Tongue (tissue), 2 donors: Measurements from ENCODE around the gene ATP8A2. TPM values are rescaled to one million over a fixed set of nuclear protein-coding genes. Genes with fewer than 3 reads are reported as not detected.
A peak's percentile ranks its signal among the peaks of the same experiment; 100 is the strongest.
"Not testable (repeated sequence)": the region's sequence is repeated elsewhere in the genome, so short reads cannot be mapped to it uniquely, and the experiment has no call there.

ENCODE experiments used
- DNase-seq: peaks from one replicate; pipeline ENCODE4 v3.0.0-alpha.2; 2015
- total RNA-seq: library from RNA; depleted of rRNA; stranded (reverse); fragments of >200 nt; gene quantifications from one replicate; pipeline ENCODE4 v1.2.3, GENCODE V29; 2014

Gene ATP8A2
- total RNA-seq, 1 donor from 2014 or later = 1.8 TPM

DNA sequence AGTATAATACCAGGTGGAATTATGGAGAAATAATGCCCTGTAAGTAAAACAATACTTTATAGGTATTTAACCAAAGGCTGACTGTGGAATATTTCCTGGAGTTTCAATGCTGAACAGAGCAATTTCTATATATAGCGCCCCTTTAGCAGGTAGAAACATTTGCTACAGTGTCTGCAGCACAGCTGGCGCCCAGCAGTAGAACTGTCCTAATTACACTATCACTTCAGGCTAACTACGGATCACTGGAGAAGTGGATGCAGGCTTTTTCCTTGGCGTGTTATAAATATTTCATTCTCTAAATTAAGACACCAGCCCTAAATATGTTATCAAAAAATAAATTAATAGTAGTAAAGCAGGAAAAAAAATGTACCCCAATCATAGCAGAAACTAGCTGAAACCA lies 677.0 kb downstream of the ATP8A2 start:
- DNase-seq = peak; percentile 53

DNA sequence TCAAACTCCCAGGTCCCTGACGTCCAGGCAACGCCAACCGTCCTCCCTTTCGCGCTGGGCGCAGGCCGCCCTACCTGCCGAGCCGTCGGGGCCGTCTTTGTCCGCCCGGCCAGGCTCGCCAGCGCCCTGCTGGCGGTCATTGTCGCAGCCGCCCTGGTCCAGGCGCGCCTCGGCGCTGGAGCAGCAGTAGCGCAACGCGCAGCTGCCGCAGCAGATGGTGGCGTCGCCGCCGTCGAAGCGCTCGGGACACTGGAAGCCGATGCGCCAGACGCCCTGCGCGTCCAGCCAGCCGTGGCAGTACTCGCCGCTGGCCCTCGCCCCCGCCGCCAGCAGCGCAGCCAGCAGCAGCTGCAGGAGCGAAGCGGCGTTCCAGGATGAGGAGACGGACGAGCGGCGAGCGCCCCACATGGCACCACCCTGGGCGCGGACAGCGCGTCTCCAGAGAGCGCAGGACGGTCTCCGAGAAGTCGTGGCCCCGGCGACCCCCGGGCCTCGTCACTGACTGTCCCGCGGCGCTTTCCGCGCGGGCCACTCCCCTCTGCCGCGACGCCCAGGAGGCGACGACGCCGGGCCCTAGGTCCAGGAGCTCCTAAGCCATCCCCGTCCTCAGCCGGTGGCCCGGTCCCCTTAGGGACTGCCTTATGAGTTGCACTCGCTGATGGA lies 678.9 kb downstream of the ATP8A2 start:
- peak; percentile 83 for DNase-seq

DNA sequence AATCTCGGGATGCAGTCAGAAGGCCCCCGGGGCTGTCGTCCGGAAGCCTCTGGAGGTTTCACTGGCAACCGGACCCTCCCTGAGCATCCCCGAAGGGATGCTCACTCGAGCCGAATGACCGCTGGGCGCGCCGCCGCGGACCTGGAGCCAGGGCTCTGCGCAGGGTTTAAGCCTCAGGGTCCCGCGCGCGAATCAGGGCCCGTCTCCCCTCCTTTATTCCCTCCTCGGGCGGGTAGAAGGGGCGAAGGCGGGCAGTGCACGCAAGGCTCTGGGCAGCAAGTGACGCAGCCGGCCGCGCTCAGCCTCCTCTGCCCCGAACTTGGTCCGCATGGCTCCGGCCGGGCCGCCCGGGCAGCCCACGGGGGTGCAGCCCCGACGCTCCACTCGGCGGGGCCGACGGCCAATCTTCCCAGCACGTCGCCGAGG lies 679.5 kb downstream of the ATP8A2 start:
- peak; percentile 48 for DNase-seq

DNA sequence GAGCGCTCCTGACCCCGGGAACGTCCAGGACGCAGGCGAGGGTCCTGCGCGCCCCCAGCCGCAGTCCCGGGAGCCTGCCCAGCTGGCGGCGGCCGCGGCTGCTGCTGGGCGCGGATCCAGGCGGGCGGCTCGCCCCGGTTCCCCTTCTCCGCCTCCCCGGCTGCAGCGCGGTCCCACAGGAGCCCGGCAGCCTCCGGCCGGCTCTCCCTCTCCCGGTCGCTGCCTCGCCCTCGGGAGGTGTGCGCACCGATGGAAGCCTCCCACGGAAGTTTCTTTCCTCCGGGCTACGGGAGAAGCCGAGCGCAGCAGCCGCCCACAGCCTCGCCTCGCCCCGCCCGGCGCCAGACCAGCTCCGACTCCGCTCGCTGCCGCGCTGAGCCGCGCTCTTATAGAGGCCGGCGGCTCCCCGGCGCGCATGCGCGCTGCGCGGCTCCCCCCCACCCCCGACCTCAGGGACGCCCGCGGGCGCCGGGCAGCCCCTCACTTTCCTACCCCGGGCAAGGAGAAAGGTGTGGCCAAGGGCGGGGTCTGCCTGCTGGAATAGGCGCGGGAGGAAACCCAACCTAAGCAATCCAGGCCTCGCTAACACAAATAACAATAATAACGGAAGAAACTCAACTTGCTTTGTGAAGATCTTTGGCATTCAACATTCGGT lies 680.0 kb downstream of the ATP8A2 start, which contains the start of gene SHISA2:
Gene SHISA2, minus strand, starts transcription at position 360 of the 655 bp plus-strand sequence. CDS start 1,041 bp downstream, outside the sequence.
- DNase-seq = peak; percentile 89

DNA sequence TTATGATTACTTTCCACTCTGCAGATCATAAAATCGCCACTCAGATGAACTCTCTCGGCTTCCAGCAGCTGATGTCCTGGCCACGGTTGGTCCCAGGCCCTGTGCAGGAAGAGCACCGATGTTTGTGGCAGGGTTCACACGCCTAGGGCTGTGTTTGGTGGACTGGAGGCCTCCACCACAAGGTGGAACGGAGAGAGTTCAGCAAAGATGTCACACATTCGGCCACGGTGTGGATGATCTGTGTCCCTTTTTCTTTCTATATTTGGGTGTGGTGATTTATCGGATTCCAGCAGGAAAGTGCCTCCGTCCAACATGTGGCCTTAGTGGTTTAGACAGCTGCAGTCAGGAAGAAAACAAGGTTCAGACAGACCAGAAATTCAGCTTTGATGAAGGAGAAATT lies 680.6 kb downstream of the ATP8A2 start:
- peak; percentile 64 for DNase-seq

DNA sequence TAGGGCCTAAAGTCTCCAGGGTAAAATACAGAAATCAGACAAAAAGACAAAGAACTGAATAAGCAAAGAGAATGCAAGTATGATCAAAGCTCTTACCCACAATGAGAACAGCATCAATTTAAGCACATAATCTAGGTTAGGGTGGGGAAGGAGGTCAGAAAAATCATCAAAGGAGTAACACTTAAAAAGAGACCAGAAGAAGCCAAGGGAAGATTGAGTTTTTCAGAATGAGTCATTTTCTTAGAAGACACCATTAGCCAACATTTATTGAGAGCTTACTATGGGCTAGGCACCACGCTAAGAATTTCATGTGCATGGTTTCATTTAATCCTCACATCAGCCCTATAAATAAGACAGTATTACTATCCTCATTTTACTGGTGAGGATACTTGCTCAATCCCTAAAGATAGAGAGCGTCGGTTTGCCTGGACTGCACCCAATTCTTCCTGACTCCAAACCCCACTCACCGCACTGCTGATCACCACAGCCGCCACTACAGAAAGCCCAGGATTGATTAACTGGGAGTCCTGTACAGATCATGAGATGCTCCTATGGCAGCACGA lies 681.7 kb downstream of the ATP8A2 start:
- no peak for DNase-seq

DNA sequence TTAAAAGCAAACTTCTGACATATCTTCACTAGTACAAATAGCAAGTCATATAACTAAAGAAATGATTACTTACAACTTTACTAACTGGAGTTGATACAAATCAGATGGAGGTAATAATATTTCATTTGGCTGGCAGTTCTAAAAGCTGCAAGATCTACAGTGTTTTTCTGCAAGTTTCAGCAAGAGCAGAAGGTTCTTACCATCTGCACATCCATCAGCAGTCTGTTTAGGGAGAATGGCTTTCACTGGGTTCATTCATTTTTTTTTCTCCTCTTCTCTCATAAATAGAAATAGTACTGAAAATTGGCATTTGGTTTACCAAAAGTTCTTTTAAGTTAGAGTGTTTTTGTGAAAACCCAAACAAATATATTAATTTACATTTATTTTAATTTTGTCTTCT lies 683.1 kb downstream of the ATP8A2 start:
- DNase-seq = no peak

DNA sequence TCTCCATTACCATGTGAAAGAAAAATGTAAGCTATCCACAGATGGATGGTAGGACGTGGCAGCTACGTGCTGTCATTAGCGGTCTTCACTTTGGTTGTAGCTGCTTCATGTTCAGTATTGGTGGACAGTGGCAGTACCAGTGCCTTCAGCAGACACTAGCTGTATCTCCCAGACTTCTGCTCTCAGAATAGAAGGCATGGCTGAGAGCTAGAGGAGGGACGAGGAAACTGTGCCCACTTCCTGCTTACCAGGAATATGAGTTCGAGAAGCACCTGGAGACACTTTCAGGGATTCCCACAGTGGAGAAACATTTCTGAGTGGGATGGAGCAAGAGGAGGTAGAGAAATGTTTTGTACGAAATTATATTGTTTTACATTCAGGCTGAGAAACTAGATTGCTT lies 686.9 kb downstream of the ATP8A2 start:
- DNase-seq = no peak

DNA sequence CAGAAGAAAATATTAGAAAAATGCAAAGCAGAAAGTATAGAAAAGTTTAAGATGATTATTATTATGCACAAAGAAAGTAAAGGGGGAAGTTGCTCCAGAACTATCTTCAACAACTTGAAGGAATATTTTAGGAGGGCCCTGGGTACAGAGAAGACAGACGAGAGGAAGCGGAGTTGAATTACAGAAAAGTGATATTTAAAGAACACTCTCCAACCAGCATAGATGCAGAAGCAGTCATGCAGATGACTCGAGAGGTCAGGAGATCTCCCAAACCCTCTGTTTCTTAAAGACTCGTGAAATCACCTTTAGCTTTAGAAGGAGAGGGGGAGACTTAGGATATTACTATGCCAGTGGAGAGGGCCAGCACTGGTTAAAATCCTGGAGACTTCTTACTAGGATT lies 688.6 kb downstream of the ATP8A2 start:
- peak; percentile 17 for DNase-seq

DNA sequence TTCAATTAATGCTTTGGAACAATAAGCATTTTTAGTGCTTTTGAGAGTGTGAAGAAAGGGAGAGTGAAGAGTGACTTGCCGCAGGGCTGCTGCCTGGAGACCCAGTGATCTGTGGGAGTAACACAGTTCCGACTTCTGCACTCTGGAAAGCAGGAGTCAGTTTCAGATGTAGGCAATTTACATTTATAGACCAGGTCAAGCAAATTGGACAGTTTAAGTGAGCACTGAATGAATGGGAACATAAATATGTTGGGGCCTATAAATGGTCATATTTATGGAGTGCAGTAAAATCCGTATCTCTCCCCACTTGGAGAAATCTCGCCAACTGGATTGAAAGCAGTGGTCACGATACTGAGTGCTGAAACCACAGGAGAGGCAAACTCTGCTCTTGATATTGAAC lies 689.5 kb downstream of the ATP8A2 start:
- DNase-seq = no peak

DNA sequence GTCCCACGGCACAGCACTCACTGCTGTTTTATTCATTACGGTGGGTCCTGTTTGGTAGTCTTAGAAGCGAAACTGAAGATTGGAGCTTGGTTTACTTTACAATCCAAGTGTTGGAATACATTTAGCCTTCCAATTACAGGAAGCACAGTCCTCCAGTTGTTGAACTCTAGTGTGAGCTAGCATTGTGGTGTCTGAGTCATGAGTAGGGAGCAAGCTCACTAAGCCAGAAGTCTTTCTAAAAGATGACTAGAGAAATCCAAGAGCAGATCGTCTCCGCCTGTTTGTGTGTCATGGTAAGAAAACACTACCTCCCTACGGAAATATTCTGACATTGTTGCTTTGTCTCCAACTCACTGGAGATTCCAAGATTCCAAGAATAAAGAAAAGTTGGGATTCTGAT lies 690.2 kb downstream of the ATP8A2 start:
- peak; percentile 51 for DNase-seq

DNA sequence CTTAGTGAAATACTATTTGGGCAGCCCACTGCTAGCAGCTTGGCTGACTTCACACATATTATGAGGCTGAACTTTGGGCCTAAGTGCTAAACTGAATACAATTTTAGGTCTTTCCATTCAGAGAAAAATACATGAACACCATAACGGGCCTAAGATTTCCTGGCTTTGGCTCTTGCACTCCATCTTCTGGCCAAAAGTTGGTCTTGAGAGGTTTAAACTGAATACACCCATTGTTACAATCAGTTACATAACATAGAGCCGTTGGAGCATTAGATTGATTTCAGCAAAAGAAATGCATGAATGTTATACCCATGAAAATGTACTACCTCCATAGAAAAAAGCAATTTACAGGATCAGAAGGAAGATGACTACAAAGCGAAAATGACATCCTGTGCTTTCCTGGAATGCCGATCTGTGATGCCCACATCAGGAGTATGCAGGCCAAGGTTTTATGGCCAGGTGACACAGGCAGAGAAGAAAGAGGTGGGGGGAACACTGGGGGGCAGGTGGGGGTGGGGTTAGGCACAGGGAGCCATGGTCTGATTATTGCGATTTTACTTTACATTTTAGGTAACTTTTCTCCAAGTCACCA lies 691.2 kb downstream of the ATP8A2 start:
- DNase-seq = peak; percentile 89

DNA sequence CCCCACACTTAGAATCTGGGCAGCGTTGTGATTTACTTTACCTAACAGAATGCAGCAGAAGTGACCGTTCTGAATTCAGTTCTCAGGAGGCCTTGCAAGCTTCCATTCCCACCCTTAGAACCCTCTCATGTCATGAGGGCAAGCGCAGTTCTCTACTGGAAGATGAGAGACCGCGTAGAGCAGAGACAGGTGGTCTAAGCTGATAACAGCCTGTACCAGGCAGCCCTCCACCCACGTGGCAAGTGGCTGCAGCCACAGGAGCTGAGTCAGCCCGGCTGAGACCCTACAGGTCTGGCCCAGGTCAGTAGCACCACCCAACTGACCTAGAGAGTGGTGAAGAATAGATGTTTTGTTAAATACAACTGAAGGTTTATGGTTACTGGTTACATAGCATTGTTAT lies 694.7 kb downstream of the ATP8A2 start:
- not testable (repeated sequence) for DNase-seq

DNA sequence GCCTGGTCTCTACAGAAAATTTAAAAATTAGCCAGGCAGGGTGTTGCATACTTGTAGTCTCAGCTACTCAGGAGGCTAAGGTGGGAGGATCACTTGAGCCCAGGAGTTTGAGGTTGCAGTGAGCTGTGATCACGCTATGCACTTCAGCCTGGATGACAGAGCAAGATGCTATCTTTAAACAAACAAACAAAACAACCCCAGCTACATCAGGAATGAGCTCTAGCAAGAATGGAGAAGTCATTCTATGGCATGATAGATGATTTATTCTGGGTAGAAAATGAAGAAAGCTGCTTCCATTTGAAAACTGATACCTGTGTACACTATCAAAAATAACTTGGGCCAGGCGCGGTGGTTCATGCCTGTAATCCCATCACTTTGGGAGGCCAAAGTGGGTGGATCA lies 695.8 kb downstream of the ATP8A2 start:
- DNase-seq = no peak

DNA sequence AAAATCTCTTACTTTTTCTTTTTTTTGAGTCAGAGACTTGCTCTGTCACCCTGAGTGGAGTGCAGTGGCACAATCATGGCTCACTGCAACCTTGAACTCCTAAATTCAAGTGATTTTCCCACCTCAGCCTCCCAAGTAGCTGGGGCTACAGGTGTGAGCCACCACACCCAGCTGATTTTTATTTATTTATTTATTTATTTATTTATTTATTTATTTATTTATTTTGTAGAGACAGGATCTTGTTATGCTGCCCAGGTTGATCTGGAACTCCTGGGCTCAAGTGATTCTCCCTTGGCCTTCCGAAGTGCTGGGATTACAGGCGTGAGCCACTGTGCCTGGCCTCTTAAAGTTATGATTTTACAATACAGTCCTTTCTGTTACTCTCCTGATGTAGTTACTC lies 696.6 kb downstream of the ATP8A2 start:
- not testable (repeated sequence) for DNase-seq

DNA sequence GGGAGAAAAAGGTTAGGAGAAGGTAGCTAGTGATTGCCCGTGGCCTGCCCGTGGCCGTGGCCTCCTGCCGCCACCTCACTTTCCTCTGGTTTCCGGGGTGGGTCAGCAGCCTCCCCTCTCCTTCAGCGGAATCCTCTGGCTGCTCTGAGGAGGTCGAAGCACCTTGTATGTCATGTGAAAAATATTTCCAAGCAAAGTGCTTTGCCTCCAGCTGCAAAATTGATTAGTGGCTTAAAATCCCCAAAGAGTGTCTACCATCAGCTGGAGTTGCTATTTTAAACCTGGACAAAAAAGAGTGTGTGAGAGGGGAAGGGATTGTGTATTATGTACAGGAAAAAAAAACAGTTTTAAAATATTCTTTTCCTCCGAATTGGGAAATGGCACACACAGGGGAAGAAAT lies 697.9 kb downstream of the ATP8A2 start:
- peak; percentile 24 for DNase-seq

DNA sequence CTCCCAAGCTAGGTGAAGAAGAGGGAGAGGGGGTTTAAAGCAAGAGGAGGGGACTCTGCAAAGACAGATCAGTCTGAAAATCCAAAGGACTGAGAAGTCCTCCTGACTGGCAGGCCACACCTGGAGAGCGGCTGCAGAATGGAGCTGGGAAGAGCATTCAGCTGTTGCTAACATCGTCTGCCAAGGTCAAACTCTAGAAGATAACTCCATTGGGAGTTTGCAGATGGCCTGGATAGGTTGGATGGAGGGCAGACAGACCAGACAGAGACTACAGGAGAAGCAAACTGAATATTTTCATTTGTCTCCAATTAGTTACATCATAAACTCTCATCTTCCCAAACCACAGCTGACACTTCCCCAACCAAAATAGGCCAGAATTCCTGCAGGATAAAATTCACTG lies 699.9 kb downstream of the ATP8A2 start:
- DNase-seq = peak; percentile 56

DNA sequence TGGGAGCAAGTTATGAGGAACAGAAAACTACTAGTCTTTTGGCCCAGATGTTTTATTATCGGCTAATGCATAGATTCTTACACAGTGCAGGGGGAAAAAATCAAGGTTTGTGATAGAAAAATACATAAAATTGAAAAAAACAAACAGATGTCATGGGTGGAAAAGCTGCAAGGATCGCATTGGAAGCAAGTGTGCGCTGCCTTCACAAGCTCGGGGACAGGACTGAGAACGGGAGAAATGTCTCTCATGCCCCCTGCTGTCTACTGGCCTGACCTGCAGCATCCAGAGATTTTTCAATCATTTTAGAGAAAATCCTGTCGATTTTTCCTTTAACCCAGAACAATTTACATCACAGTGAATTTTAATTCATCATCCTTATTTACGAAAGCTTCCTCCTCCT lies 700.6 kb downstream of the ATP8A2 start:
- DNase-seq = peak; percentile 21

DNA sequence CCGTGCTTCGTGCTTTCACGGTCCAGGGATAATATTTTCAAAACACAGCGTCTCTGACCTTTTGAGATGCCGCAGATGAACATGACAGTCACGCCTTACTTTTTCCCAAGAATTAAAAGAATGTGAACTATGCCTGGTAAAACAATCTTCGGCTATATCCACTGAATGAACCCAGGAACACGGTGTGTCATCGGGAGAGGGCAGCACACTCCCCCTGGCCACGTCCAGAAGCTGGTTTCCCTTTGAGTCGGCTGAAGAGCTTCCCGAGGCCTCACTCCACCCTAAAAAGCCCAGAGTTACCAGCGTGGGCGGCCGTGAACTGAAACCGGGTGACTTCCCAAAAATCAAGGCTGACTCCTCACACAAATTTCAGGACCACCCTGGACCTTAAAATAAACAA lies 702.9 kb downstream of the ATP8A2 start:
- DNase-seq = no peak
